ENCODE data around the gene CYP2A13. TPM values are rescaled to one million over a fixed set of nuclear protein-coding genes. Genes with fewer than 3 reads are reported as not detected.
A peak's percentile ranks its signal among the peaks of the same experiment; 100 is the strongest.
"Not testable (repeated sequence)": the region's sequence is repeated elsewhere in the genome, so short reads cannot be mapped to it uniquely, and the experiment has no call there.

The CYP2A13 gene
- polyA plus RNA-seq, 3 donors = not detected

- H3K4me1 ChIP-seq (ENCODE audit: control insufficient read depth in 1 of 2, insufficient read depth in 2 of 2, low read length in 2 of 2); H3K27ac ChIP-seq (ENCODE audit: low read depth in 1 of 2, low read length in 2 of 2); H3K36me3 ChIP-seq (replicated peaks in 1 of 2; ENCODE audit: control insufficient read depth in 1 of 2, insufficient read depth in 2 of 2, low read length in 2 of 2); H3K27me3 ChIP-seq (ENCODE audit: control insufficient read depth in 2 of 2, insufficient read depth in 2 of 2, low read length in 2 of 2); H3K9me3 ChIP-seq (replicated peaks in 1 of 2; ENCODE audit: control insufficient read depth in 1 of 2, insufficient read depth in 1 of 2, low read length in 2 of 2); H3K4me2 ChIP-seq (replicated peaks; ENCODE audit: extremely low read depth, low read length, poor library complexity, severe bottlenecking); H3K79me2 ChIP-seq (ENCODE audit: insufficient read depth, low read length); H3K9ac ChIP-seq (ENCODE audit: insufficient read depth, low read length, poor library complexity, severe bottlenecking); H3K9me3 Mint-ChIP-seq; H4K20me1 ChIP-seq (ENCODE audit: insufficient read depth, low read length); H3K36me3 Mint-ChIP-seq: not testable (repeated sequence)
- no CpG with 5 or more reads among the region's 29 CpGs for WGBS (ENCODE audit: insufficient coverage)
- Histone ChIP-seq H3K4me3 (replicated peaks in 1 of 3; ENCODE audit: low read depth in 2 of 3, low read length in 3 of 3) (peak overlapping the region in 1 of 3 experiments; percentile 36), H2AFZ (ENCODE audit: insufficient read depth, low read depth, low read length, poor library complexity, severe bottlenecking) (peak overlapping the region; percentile 68)
- Mint-ChIP-seq H3K4me3 (peak overlapping the region; percentile 45 to 76), H3K27ac (peak overlapping the region in 3 of 7 donors; percentile 64 to 68 (median 64)), H3K27me3 (ENCODE audit: low read depth in 3 of 3) (peaks cover 32 to 38% (median 35%) of the 10 kb centered on the region in 3 donors), H3K4me1 (peaks cover 16% of the 10 kb centered on the region)
- peak; percentile 52 for TF ChIP-seq CTCF (IDR thresholded peaks at IDR 0.05)
- intact Hi-C loops (cut with micrococcal nuclease) = loop anchor here in 1 of 2 donors (2.0 kb wide), 1 partner anchor 181 kb away; no protein-coding TSS in a partner anchor
- DNase-seq = peak; percentile 37 to 89 (median 51)
Measured at GRCh38 chr19:41127801-41128300, 39.6 kb downstream of the CYP2A13 start.

- H3K79me2 ChIP-seq (ENCODE audit: insufficient read depth, low read length) = no peaks in the 10 kb centered on the region
- peaks cover 15% of the 10 kb centered on the region for H3K4me1 Mint-ChIP-seq
- H3K36me3 ChIP-seq (replicated peaks in 1 of 2; ENCODE audit: control insufficient read depth in 1 of 2, insufficient read depth in 2 of 2, low read length in 2 of 2) = no peaks in the 10 kb centered on the region
- H3K27me3 ChIP-seq (ENCODE audit: control insufficient read depth in 2 of 2, insufficient read depth in 2 of 2, low read length in 2 of 2) = peaks cover 0 to 3% of the 10 kb centered on the region in 2 donors
- DNase-seq = no peak
- H3K27me3 Mint-ChIP-seq (ENCODE audit: low read depth in 3 of 3) = peaks cover 35 to 42% (median 38%) of the 10 kb centered on the region in 3 donors
- no peak overlapping the region for H3K4me2 ChIP-seq (replicated peaks; ENCODE audit: extremely low read depth, low read length, poor library complexity, severe bottlenecking)
- H4K20me1 ChIP-seq (ENCODE audit: insufficient read depth, low read length) = no peaks in the 10 kb centered on the region
- TF ChIP-seq CTCF (IDR thresholded peaks at IDR 0.05) = no peak
- no peaks in the 10 kb centered on the region for H3K9me3 ChIP-seq (replicated peaks in 1 of 2; ENCODE audit: control insufficient read depth in 1 of 2, insufficient read depth in 1 of 2, low read length in 2 of 2)
- WGBS (ENCODE audit: insufficient coverage) = 65% methylated on average over 4 of the region's 6 CpGs
- no peak overlapping the region for H3K27ac ChIP-seq (ENCODE audit: low read depth in 1 of 2, low read length in 2 of 2)
- intact Hi-C loops (cut with micrococcal nuclease) = no loop called here
- H3K4me3 ChIP-seq (replicated peaks in 1 of 3; ENCODE audit: low read depth in 2 of 3, low read length in 3 of 3) = no peak overlapping the region
- peak overlapping the region in 1 of 2 donors; percentile 57 for H3K4me3 Mint-ChIP-seq
- no peak overlapping the region for H3K9ac ChIP-seq (ENCODE audit: insufficient read depth, low read length, poor library complexity, severe bottlenecking)
- H3K36me3 Mint-ChIP-seq = no peaks in the 10 kb centered on the region
- H2AFZ ChIP-seq (ENCODE audit: insufficient read depth, low read depth, low read length, poor library complexity, severe bottlenecking) = no peak overlapping the region
- peaks cover 0 to 4% (median 2%) of the 10 kb centered on the region in 7 donors for H3K9me3 Mint-ChIP-seq
- H3K27ac Mint-ChIP-seq = peak overlapping the region in 1 of 7 donors; percentile 8
- H3K4me1 ChIP-seq (ENCODE audit: control insufficient read depth in 1 of 2, insufficient read depth in 2 of 2, low read length in 2 of 2) = peaks cover 0 to 4% of the 10 kb centered on the region in 2 donors
Measured at GRCh38 chr19:41128692-41129091, 40.4 kb downstream of the CYP2A13 start.
